Natural killer cell (primary cell): ENCODE results near the gene LCLAT1. TPM values are rescaled to one million over a fixed set of nuclear protein-coding genes. Genes with fewer than 3 reads are reported as not detected.

Experiments
- ATAC-seq, 3 donors: fragments of 150-1000 bp in 2 of 3; fragments of 200-7000 bp in 1 of 3; cut with Tn5 transposase; 1 replicate in 1 of 3; 2 replicates in 2 of 3; pipeline ENCODE4 v1.10.0; 2021; ENCODE audit warnings: mild to moderate bottlenecking in 2 of 3, moderate library complexity in 2 of 3
- DNase-seq, 2 donors: peaks; one replicate each; pipeline versions ENCODE4 v3.0.0 to v3.0.0-alpha.2; 2013 to 2021; ENCODE audit warnings: mixed read lengths in 1 of 2
- H3K27ac ChIP-seq: one replicate; pipeline ENCODE4 v1.5.1; 2013; ENCODE audit warnings: mild to moderate bottlenecking, low read length
- H3K27me3 ChIP-seq: one replicate; pipeline ENCODE4 v1.6.1; 2013; ENCODE audit warnings: low read length; ENCODE audit not compliant: control insufficient read depth, insufficient read depth
- H3K36me3 ChIP-seq: one replicate; pipeline ENCODE4 v1.6.1; 2013; ENCODE audit warnings: low read length; ENCODE audit not compliant: control insufficient read depth, insufficient read depth
- H3K4me1 ChIP-seq: one replicate; pipeline ENCODE4 v1.6.1; 2013; ENCODE audit warnings: low read length; ENCODE audit not compliant: control insufficient read depth, insufficient read depth
- H3K4me3 ChIP-seq: one replicate; pipeline ENCODE4 v1.5.1; 2013; ENCODE audit warnings: low read length
- H3K9me3 ChIP-seq: one replicate; pipeline ENCODE4 v1.6.1; 2013; ENCODE audit warnings: low read length; ENCODE audit not compliant: control insufficient read depth, insufficient read depth
- H3K27ac Mint-ChIP-seq, 2 donors: one replicate each; pipeline ENCODE4 v1.8.0; 2022; ENCODE audit warnings: mild to moderate bottlenecking in 2 of 2, mixed read lengths in 2 of 2, moderate library complexity in 1 of 2
- H3K27me3 Mint-ChIP-seq, 2 donors: one replicate each; pipeline ENCODE4 v1.8.0; 2022; ENCODE audit warnings: low read depth in 2 of 2, mixed read lengths in 2 of 2
- H3K36me3 Mint-ChIP-seq: one replicate; pipeline ENCODE4 v1.8.0; 2022; ENCODE audit warnings: mixed read lengths
- H3K4me1 Mint-ChIP-seq, 2 donors: one replicate each; pipeline ENCODE4 v1.8.0; 2022; ENCODE audit warnings: mixed read lengths in 2 of 2
- H3K4me3 Mint-ChIP-seq: one replicate; pipeline ENCODE4 v1.8.0; 2022; ENCODE audit warnings: mild to moderate bottlenecking, moderate library complexity, mixed read lengths
- H3K9me3 Mint-ChIP-seq, 2 donors: one replicate each; pipeline ENCODE4 v1.8.0; 2022; ENCODE audit warnings: mixed read lengths in 2 of 2
- WGBS: methylation state at CpG from one replicate; pipeline ENCODE4 v1.1.7; 2013; ENCODE audit warnings: missing lambda C conversion rate; ENCODE audit not compliant: insufficient coverage; 5-methylcytosine and 5-hydroxymethylcytosine counted together
- intact Hi-C: fragments of 100-400 bp; cut with micrococcal nuclease; formaldehyde crosslinking; loops from one replicate; pipeline ENCODE4 v1.14.2; 2022
- total RNA-seq, 4 donors: library from RNA; stranded (reverse); fragments of 120-200 nt in 1 of 4; gene quantifications; one replicate each; pipeline versions ENCODE4 v1.2.3 to v1.2.4, GENCODE V29; 2013 to 2022
- TF ChIP-seq, protein P1 (sequence below): fragments of 200-600 bp; IDR thresholded peaks from one replicate; pipeline ENCODE4 v1.8.0; 2022; ENCODE audit warnings: antibody characterized with exemption

Gene LCLAT1
- total RNA-seq, 3 donors from 2014 or later (not counting 1 experiment from before 2014, with no cell fraction given): 13.0 to 16.2 (median 14.2) TPM

DNA sequence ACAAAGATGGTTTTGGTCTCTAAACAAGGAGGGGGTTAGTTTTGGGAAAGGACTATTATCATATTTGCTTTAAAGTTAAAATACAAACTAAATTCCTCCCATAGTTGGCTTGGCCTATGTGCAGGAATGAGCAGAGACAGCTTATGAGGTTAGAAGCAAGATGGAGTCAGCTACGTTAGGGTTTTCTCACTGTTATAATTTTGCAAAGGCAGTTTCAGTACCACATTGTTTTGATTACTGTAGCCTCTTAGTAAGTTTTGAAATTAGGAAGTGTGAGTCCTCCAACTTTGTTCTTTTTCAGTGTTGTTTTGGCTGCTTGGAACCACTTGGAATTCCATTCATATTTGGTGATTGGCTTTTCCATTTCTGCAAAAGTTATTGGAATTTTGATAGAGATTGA lies 23.4 kb downstream of the LCLAT1 start:
- Mint-ChIP-seq H3K36me3 (no peaks in the 10 kb centered on the region), H3K4me3 (no peak overlapping the region), H3K9me3 (no peaks in the 10 kb centered on the region), H3K27ac (no peak overlapping the region), H3K4me1 (peaks cover 17% of the 10 kb centered on the region in 2 donors), H3K27me3 (no peaks in the 10 kb centered on the region)
- H3K36me3 ChIP-seq: no peaks in the 10 kb centered on the region
- DNase-seq (no peak), ATAC-seq (no peak)
- H3K4me1 ChIP-seq: no peaks in the 10 kb centered on the region
- 88% methylated on average over 1 of the region's 1 CpG for WGBS
- no peak overlapping the region for H3K4me3 ChIP-seq
- no peaks in the 10 kb centered on the region for H3K9me3 ChIP-seq
- TF ChIP-seq, protein P1, sequence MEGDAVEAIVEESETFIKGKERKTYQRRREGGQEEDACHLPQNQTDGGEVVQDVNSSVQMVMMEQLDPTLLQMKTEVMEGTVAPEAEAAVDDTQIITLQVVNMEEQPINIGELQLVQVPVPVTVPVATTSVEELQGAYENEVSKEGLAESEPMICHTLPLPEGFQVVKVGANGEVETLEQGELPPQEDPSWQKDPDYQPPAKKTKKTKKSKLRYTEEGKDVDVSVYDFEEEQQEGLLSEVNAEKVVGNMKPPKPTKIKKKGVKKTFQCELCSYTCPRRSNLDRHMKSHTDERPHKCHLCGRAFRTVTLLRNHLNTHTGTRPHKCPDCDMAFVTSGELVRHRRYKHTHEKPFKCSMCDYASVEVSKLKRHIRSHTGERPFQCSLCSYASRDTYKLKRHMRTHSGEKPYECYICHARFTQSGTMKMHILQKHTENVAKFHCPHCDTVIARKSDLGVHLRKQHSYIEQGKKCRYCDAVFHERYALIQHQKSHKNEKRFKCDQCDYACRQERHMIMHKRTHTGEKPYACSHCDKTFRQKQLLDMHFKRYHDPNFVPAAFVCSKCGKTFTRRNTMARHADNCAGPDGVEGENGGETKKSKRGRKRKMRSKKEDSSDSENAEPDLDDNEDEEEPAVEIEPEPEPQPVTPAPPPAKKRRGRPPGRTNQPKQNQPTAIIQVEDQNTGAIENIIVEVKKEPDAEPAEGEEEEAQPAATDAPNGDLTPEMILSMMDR: no peak
- H3K27ac ChIP-seq: no peak overlapping the region
- intact Hi-C loops: loop anchor here (5.0 kb wide), 1 partner anchor 263 kb away; no protein-coding TSS in a partner anchor
- no peaks in the 10 kb centered on the region for H3K27me3 ChIP-seq

DNA sequence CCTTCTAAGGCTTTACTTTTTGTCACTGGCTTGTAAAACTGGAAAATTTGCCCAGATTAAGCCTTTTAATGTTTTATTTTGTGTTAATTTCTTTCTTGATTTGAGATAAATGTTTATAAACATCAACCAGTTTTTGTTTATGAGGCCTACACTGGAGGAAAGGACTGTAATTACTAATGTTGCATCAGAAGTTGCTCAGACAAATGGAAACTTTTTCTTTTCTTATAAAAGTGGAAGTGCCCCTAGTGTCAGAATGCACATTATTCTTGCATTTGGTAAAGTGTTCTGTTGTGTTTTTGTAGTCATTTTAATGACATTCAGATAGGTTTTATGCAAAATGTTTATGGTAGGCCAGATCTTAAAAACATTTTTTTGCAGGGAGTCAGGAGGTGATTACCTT lies 25.3 kb downstream of the LCLAT1 start:
- ATAC-seq: no peak
- Histone ChIP-seq H3K27me3 (no peaks in the 10 kb centered on the region), H3K4me3 (no peak overlapping the region), H3K9me3 (no peaks in the 10 kb centered on the region), H3K27ac (no peak overlapping the region), H3K36me3 (no peaks in the 10 kb centered on the region), H3K4me1 (no peaks in the 10 kb centered on the region)
- TF ChIP-seq, protein P1: no peak
- H3K4me3 Mint-ChIP-seq: no peak overlapping the region
- H3K9me3 Mint-ChIP-seq: no peaks in the 10 kb centered on the region
- H3K27ac Mint-ChIP-seq: peak overlapping the region in 1 of 2 donors; percentile 6
- DNase-seq: no peak
- intact Hi-C loops: loop anchor here (5.0 kb wide), 1 partner anchor 265 kb away; no protein-coding TSS in a partner anchor
- peaks cover 17 to 21% of the 10 kb centered on the region in 2 donors for H3K4me1 Mint-ChIP-seq
- no peaks in the 10 kb centered on the region for H3K36me3 Mint-ChIP-seq
- no peaks in the 10 kb centered on the region for H3K27me3 Mint-ChIP-seq

GRCh38 chr2:30475542-30475941 lies 28.5 kb downstream of the LCLAT1 start:
- no peak overlapping the region for H3K4me3 Mint-ChIP-seq
- no peaks in the 10 kb centered on the region for H3K9me3 Mint-ChIP-seq
- H3K27ac ChIP-seq: no peak overlapping the region
- TF ChIP-seq, protein P1: no peak
- ATAC-seq (no peak), DNase-seq (peak in 1 of 2 donors; percentile 17)
- no peaks in the 10 kb centered on the region for H3K27me3 Mint-ChIP-seq
- intact Hi-C loops: no loop called here
- H3K4me1 Mint-ChIP-seq: peaks cover 6 to 13% of the 10 kb centered on the region in 2 donors
- H3K4me1 ChIP-seq: no peaks in the 10 kb centered on the region
- no peak overlapping the region for H3K27ac Mint-ChIP-seq
- H3K4me3 ChIP-seq: no peak overlapping the region
- H3K9me3 ChIP-seq: no peaks in the 10 kb centered on the region
- no peaks in the 10 kb centered on the region for H3K36me3 Mint-ChIP-seq
- no peaks in the 10 kb centered on the region for H3K27me3 ChIP-seq
- no peaks in the 10 kb centered on the region for H3K36me3 ChIP-seq

GRCh38 chr2:30476636-30477035 lies 29.6 kb downstream of the LCLAT1 start:
- H3K4me1 Mint-ChIP-seq: peaks cover 6 to 24% of the 10 kb centered on the region in 2 donors
- DNase-seq (no peak), ATAC-seq (no peak)
- intact Hi-C loops: no loop called here
- H3K27ac ChIP-seq: no peak overlapping the region
- H3K36me3 ChIP-seq: no peaks in the 10 kb centered on the region
- TF ChIP-seq, protein P1: no peak
- no peaks in the 10 kb centered on the region for H3K36me3 Mint-ChIP-seq
- no peak overlapping the region for H3K27ac Mint-ChIP-seq
- no CpG with 5 or more reads among the region's 2 CpGs for WGBS
- no peaks in the 10 kb centered on the region for H3K27me3 ChIP-seq
- no peaks in the 10 kb centered on the region for H3K4me1 ChIP-seq
- H3K27me3 Mint-ChIP-seq: no peaks in the 10 kb centered on the region
- no peak overlapping the region for H3K4me3 ChIP-seq
- H3K9me3 Mint-ChIP-seq: no peaks in the 10 kb centered on the region
- H3K9me3 ChIP-seq: no peaks in the 10 kb centered on the region
- H3K4me3 Mint-ChIP-seq: no peak overlapping the region
